ENCODE results near the gene EME2. TPM values are rescaled to one million over a fixed set of nuclear protein-coding genes. Genes with fewer than 3 reads are reported as not detected.
A peak's percentile ranks its signal among the peaks of the same experiment; 100 is the strongest.

The EME2 gene
- total RNA-seq, 1 experiment from 2014 or later: 63.6 TPM

DNA sequence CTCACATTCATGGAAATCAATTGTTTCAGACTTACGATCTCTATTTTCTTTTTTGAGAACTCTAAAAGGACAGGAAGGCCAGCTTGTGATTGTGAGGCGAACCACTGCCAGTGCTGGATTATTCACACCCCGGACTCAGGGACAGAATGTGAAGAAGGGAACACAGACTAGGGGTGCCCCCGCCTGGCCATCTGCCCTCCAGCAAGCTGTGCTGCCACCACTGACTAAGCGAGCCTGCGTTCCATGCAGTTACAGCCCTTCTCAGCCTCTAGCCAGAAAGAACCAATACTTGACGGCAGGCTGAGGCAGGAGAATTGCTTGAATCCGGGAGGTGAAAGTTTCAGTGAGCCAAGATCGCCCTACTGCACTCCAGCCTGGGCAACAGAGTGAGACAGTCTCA, 51.2 kb downstream of the EME2 start:
- H3K14ac ChIP-seq (ENCODE audit: insufficient read depth, low read length): no peak overlapping the region
- no peak overlapping the region for H3K4me2 ChIP-seq (ENCODE audit: insufficient read depth, insufficient read length, low read length)
- TF ChIP-seq, protein P1, sequence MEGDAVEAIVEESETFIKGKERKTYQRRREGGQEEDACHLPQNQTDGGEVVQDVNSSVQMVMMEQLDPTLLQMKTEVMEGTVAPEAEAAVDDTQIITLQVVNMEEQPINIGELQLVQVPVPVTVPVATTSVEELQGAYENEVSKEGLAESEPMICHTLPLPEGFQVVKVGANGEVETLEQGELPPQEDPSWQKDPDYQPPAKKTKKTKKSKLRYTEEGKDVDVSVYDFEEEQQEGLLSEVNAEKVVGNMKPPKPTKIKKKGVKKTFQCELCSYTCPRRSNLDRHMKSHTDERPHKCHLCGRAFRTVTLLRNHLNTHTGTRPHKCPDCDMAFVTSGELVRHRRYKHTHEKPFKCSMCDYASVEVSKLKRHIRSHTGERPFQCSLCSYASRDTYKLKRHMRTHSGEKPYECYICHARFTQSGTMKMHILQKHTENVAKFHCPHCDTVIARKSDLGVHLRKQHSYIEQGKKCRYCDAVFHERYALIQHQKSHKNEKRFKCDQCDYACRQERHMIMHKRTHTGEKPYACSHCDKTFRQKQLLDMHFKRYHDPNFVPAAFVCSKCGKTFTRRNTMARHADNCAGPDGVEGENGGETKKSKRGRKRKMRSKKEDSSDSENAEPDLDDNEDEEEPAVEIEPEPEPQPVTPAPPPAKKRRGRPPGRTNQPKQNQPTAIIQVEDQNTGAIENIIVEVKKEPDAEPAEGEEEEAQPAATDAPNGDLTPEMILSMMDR (conservative IDR thresholded peaks at IDR 0.05): peak; percentile 55
- no peak overlapping the region for H3K56ac ChIP-seq (ENCODE audit: insufficient read length, low read depth, low read length)
- no peaks in the 10 kb centered on the region for H3K9me3 ChIP-seq (ENCODE audit: control insufficient read depth, low read depth, low read length)
- H3K79me1 ChIP-seq (ENCODE audit: insufficient read depth, low read depth, low read length, poor library complexity, severe bottlenecking): peaks cover 4% of the 10 kb centered on the region
- H2AK5ac ChIP-seq (ENCODE audit: insufficient read length, low read length): no peak overlapping the region
- peaks cover 3% of the 10 kb centered on the region; the same call in 1 of the 2 replicates for H3K79me2 ChIP-seq (ENCODE audit: insufficient read depth, low read length)
- H3K9ac ChIP-seq (ENCODE audit: extremely low read depth, insufficient read length, low read length): no peak overlapping the region
- no peak overlapping the region for H2BK15ac ChIP-seq (ENCODE audit: low read depth, low read length)
- H3K23ac ChIP-seq (ENCODE audit: insufficient read length, low read depth, low read length): no peak overlapping the region
- Mint-ChIP-seq H3K4me3 (peak overlapping the region; percentile 34 to 35; a peak in 2 of 5 replicates), H3K27me3 (ENCODE audit: low read depth) (peaks cover 4% of the 10 kb centered on the region), H3K27ac (no peak overlapping the region; a peak in 1 of 7 replicates), H3K36me3 (ENCODE audit: insufficient read depth in 1 of 3, low read depth in 3 of 3) (peaks cover 0 to 4% (median 4%) of the 10 kb centered on the region in 3 experiments; a peak in 4 of 7 replicates), H3K4me1 (peaks cover 6 to 13% of the 10 kb centered on the region in 2 experiments), H3K9me3 (no peaks in the 10 kb centered on the region; a peak in 1 of 5 replicates)
- no CpG with 5 or more reads among the region's 9 CpGs for WGBS (ENCODE audit: extremely low coverage, insufficient read length, low lambda C conversion rate)
- H3K18ac ChIP-seq (ENCODE audit: insufficient read length, low read depth, low read length): no peak overlapping the region
- no peaks in the 10 kb centered on the region for H3K27me3 ChIP-seq (ENCODE audit: insufficient read depth, low read length)
- no peak overlapping the region for H4K8ac ChIP-seq (replicated peaks; ENCODE audit: insufficient read length, low read depth, low read length)
- no peak overlapping the region for H2BK5ac ChIP-seq (ENCODE audit: insufficient read length, low read length)
- H2BK120ac ChIP-seq (ENCODE audit: low read depth, low read length, poor library complexity, severe bottlenecking): no peak overlapping the region
- no peak overlapping the region for H3K27ac ChIP-seq (ENCODE audit: insufficient read length, low read depth, low read length)
- peak; percentile 75 for DNase-seq
- no peak overlapping the region for H2BK20ac ChIP-seq (ENCODE audit: low read depth, low read length, poor library complexity, severe bottlenecking)
- H2AFZ ChIP-seq (ENCODE audit: low read length): no peak overlapping the region
- H3K4me1 ChIP-seq (ENCODE audit: insufficient read depth, low read length): peaks cover under 1% of the 10 kb centered on the region; the same call in 1 of the 2 replicates
- H4K5ac ChIP-seq (ENCODE audit: insufficient read length, low read depth, low read length): no peak overlapping the region
- H4K91ac ChIP-seq (ENCODE audit: insufficient read length, low read depth, low read length): no peak overlapping the region
- H3K23me2 ChIP-seq (ENCODE audit: insufficient read length, low read depth, low read length, poor library complexity, severe bottlenecking): peaks cover 10% of the 10 kb centered on the region
- H4K20me1 ChIP-seq (ENCODE audit: control insufficient read depth, insufficient read depth, insufficient read length): no peaks in the 10 kb centered on the region
- H3K4ac ChIP-seq (ENCODE audit: low read depth, low read length): no peak overlapping the region
- H3T11ph ChIP-seq (ENCODE audit: low read length): no peak overlapping the region
- H2BK12ac ChIP-seq (ENCODE audit: insufficient read length, low read depth, low read length): no peak overlapping the region

All from H9 (cell line).